ENCODE measurements around the gene FIZ1.

The FIZ1 gene

DNA sequence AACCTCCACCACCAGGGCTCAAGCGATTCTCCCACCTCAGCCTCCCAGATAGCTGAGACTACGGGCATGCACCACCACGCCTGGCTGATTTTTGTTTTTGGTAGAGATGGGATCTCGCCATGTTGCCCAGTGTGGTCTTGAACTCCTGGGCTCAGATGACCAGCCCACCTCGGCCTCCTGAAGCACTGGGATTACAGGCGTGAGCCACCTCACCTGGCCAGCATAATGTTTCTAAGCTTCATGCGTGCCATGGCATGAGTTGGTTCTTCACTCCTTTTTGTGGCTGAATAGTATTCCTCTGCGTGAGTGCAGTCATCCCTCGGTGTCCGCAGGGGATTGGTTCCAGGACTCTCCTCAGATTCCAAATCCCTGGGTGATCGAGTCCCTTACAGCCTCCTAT, 14.4 kb downstream of the FIZ1 start:
- TF ChIP-seq FOXP2 (optimal IDR thresholded peaks at IDR 0.05; ENCODE audit: borderline replicate concordance, extremely low read depth, extremely low read length, insufficient read depth) (no peak), REST (IDR thresholded peaks at IDR 0.05; ENCODE audit: insufficient read depth in 1 of 2, low read depth in 2 of 2, low read length in 2 of 2) (no peak), SIN3A (IDR thresholded peaks at IDR 0.05; ENCODE audit: borderline replicate concordance, insufficient read depth, low read length) (no peak), POLR2AphosphoS5 (IDR thresholded peaks at IDR 0.05; ENCODE audit: low read depth, low read length) (no peak), TAF1 (IDR thresholded peaks at IDR 0.05; ENCODE audit: borderline replicate concordance, insufficient read depth, low read length) (no peak)

DNA sequence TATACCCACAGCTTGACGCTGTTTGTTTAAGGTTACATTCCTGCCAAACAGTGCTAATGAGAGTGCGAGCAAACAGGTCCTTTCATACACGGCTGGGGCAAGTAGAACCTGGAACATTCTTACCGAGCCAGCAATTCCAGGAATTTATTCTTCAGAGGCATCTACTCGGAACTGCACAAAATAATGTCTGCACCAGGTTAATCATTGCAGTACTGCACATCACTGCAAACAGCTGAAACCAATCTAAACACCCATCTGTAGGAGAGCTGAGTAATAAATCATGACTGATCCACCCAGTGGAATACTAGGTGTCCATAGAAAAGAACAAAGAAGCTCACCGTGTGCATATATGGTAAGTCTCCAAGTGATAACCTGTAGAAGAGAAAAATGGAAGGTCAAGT, 17.5 kb downstream of the FIZ1 start:
- no peak for TF ChIP-seq FOXP2 (optimal IDR thresholded peaks at IDR 0.05; ENCODE audit: borderline replicate concordance, extremely low read depth, extremely low read length, insufficient read depth)
- no peak for TF ChIP-seq REST (IDR thresholded peaks at IDR 0.05; ENCODE audit: insufficient read depth in 1 of 2, low read depth in 2 of 2, low read length in 2 of 2)
- no peak for TF ChIP-seq SIN3A (IDR thresholded peaks at IDR 0.05; ENCODE audit: borderline replicate concordance, insufficient read depth, low read length)
- TF ChIP-seq TAF1 (IDR thresholded peaks at IDR 0.05; ENCODE audit: borderline replicate concordance, insufficient read depth, low read length): no peak
- no peak for TF ChIP-seq POLR2AphosphoS5 (IDR thresholded peaks at IDR 0.05; ENCODE audit: low read depth, low read length)

- TF ChIP-seq REST (IDR thresholded peaks at IDR 0.05; ENCODE audit: insufficient read depth in 1 of 2, low read depth in 2 of 2, low read length in 2 of 2) (peak; percentile 91 to 99), FOXP2 (optimal IDR thresholded peaks at IDR 0.05; ENCODE audit: borderline replicate concordance, extremely low read depth, extremely low read length, insufficient read depth) (no peak), TAF1 (IDR thresholded peaks at IDR 0.05; ENCODE audit: borderline replicate concordance, insufficient read depth, low read length) (peak; percentile 14; the same call in 1 of the 2 replicates), POLR2AphosphoS5 (IDR thresholded peaks at IDR 0.05; ENCODE audit: low read depth, low read length) (no peak), SIN3A (IDR thresholded peaks at IDR 0.05; ENCODE audit: borderline replicate concordance, insufficient read depth, low read length) (peak; percentile 79; the same call in 1 of the 2 replicates)
These were observed 18.0 kb downstream of the FIZ1 start for GRCh38 chr19:55581145-55581822.

DNA sequence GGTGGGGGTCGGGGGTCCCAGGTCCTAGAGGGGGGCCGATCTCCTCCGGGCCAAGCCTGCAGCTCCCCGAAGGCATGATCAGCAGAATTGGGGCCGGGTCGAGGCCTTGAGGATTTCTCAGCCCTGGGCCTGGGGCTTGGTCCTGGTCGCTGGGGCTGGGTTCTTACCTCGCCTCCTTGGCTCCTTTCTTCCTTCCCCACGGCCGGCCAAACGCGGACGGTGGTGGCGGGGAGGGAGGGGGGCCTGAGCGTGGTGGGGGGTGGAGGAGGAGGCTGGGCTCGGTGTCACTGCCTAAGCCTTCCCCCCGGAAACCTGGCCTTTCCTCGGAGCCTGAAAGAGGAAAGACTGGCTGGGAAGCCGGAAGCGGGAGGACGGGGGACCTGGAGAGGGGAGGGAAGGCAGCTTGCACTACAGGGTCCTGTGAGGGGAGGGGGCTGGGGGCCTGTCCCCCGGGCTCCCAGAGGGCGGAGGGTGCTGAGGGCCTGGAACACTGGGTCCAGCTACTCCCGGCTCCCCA, 18.6 kb downstream of the FIZ1 start, which contains the start of gene ZNF579:
ZNF579 (minus strand) TSS at position 221 of the 517 bp plus-strand sequence. CDS start 1,209 bp downstream, outside the sequence.
- TF ChIP-seq POLR2AphosphoS5 (IDR thresholded peaks at IDR 0.05; ENCODE audit: low read depth, low read length) (peak; percentile 53; the same call in 1 of the 2 replicates), FOXP2 (optimal IDR thresholded peaks at IDR 0.05; ENCODE audit: borderline replicate concordance, extremely low read depth, extremely low read length, insufficient read depth) (peak; percentile 23), SIN3A (IDR thresholded peaks at IDR 0.05; ENCODE audit: borderline replicate concordance, insufficient read depth, low read length) (peak; percentile 24; the same call in 1 of the 2 replicates), TAF1 (IDR thresholded peaks at IDR 0.05; ENCODE audit: borderline replicate concordance, insufficient read depth, low read length) (0 out of 2 replicates have a peak, but pooled peaks have one; percentile 40), REST (IDR thresholded peaks at IDR 0.05; ENCODE audit: insufficient read depth in 1 of 2, low read depth in 2 of 2, low read length in 2 of 2) (peak in 1 of 2 experiments; percentile 71; a peak in 2 of 4 replicates)
